HG02588 (cell line): ENCODE data around the gene STIM1.

Experiments used
- ATAC-seq: cut with Tn5 transposase; IDR thresholded peaks from one replicate; pipeline ENCODE4 v1.9.1; 2021; ENCODE audit warnings: mild to moderate bottlenecking, moderate library complexity; ENCODE audit not compliant: unreplicated experiment

Gene STIM1

DNA sequence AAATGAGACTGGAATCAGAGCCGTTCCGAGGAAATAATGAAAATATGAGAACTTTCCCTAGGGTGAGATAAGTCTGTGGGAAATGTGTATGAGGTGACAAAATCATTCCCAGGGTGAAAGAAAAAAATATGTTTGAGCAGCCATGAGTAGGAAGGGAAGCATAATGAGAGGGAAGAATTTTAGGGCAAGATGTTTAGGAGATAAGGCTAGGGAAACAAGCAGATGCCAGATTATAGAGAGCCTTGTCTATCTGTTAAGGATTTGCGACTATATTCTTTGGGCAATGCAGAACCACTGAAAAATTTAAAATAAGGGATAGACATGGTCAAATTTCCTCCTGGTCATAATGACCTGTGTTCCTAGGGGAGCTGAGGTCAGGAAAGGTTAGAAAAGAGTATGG lies 54.4 kb downstream of the STIM1 start:
- no peak for ATAC-seq

DNA sequence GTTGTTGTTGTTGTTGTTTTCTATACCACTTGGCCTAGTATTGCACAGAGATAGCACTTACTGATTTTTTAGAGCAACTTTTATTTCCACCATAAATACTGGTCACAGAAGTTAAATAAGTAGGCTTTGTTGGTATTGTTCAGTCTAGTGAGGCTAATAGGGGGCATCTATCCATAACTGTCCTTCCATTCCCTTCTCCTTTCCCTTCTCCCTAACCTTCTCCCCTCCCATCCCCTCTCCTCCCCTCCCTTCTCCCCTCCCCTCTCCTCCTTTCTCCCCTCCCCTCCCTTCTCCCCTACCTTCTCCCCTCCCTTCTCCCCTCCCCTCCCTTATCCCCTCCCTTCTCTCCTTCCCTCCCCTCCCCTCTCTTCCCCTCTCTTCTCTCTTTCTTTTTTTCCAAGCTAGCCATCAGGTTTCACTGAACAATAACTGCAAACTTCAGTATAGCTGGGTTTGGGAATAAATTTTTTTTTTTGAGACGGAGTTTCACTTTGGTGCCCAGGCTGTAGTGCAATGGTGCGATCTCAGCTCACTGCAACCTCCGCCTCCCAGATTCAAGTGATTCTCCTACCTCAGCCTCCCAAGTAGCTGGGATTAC lies 56.5 kb downstream of the STIM1 start:
- ATAC-seq, result no peak

GRCh38 chr11:3913921-3914320 lies 58.5 kb downstream of the STIM1 start:
- ATAC-seq, result no peak

DNA sequence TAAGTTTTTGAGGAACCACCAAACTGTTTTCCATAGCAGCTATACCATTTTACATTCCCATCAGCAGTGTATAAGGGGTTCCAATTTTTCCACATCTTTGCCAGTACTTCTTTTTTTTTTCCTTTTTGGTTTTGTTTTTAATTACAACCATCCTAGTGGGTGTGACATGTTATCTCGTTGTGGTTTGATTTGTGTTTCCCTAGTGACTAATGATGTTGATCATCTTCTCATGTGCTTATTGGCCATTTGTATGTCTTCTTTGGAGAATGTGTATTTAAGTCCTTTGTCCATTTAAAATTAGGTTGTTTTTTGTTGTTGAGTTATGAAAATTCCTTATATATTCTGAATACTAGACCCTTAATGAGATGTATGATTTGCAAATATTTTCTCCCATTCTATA lies 59.3 kb downstream of the STIM1 start:
- ATAC-seq, result no peak

DNA sequence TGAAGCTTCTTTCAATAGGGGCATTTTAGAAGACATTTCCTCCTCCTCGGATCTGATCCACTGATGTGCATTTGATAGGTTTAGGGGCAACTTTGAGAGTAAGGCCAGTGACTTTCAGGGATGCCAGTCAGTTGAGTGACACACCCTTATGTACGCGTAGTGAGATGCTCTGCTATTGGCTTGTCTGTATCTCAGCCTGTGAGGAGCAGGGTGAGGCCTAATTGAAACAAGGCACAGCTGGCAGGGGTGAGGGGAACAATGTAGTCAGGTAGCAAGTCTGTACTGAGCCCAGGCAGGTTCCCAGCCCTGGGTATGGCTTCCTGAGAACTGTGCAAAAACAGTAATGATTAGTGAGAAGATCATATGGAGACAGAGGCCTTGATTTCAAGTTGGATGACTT lies 61.5 kb downstream of the STIM1 start:
- ATAC-seq, result no peak

DNA sequence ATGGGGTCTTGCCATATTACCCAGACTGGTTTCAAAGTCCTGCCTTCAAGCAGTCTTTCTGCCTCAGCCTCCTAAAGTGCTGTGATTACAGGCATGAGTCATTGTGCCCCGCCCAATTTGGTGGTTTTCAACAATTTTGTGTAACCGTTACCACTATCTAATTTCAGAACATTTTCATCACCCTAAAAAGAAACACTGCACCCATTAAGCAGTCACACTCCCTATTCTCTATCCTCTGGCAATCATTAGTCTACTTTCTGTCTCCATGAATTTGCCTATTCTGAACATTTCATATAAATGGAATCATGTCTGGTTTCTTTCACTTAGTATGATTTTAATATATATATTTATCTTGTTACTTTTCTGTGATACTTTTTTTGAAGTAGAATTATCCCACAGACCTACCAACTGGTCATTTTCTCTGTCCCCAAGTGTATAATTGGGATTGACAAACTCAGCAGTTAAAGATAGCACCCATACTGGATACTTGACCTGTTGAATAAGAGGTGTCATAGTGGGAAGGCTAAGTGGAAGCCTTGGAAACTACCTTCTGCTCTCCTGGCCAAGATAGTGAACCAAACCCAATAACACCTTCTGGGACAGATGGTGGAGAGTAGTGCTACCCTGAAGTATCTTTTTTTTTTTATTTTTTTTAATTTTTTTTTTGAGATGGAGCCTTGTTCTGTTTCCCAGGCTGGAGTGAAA lies 64.8 kb downstream of the STIM1 start:
- ATAC-seq, result peak; percentile 58

GRCh38 chr11:3922056-3922455 lies 66.6 kb downstream of the STIM1 start:
- ATAC-seq, result no peak

DNA sequence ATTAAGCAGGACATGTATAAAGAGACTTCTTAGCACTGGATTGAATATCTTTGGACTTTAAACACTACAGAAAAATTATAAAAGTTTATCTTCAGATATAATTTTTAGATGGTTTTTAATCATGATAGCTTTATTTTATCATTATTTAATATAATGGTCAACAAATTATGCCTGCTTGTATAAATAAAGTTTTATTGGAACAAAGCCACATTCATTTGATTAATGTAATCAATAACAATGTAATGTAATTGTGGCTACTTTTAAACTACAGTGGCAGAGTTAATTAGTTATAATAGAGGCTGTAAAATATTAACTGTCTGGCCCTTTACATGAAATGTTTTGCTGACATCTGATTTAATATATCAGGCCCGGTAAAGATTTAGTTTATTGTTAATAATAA lies 70.0 kb downstream of the STIM1 start:
- ATAC-seq, result no peak

DNA sequence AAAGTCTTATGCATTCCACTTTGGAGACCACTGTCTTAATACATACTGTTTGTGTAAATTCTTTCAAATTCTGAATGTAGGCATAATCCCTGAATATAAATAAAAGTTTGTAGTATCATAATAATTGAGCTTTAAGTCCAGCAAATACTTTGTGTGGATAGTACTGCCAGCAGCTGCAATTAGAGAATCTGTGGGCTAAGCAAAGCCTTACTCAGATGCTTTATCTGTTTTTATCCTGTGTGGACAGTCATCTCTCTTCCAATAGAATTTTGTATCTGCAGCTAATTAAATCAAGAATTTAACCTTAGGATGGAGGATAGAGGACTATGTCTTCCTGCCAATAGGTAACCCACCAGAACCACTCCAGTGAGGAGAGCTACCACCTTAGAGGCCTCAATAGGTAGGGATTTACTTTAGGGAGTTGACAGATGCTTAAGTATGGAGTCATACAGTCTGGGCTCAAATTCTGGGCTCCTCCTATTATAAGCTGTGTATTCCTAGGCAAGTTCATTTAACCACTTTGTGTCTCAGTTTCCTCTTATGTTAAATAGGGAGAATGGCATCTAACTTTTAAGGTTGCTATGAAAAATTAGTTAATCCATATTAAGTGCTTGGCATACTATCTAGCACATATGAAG lies 71.1 kb downstream of the STIM1 start:
- no peak for ATAC-seq

DNA sequence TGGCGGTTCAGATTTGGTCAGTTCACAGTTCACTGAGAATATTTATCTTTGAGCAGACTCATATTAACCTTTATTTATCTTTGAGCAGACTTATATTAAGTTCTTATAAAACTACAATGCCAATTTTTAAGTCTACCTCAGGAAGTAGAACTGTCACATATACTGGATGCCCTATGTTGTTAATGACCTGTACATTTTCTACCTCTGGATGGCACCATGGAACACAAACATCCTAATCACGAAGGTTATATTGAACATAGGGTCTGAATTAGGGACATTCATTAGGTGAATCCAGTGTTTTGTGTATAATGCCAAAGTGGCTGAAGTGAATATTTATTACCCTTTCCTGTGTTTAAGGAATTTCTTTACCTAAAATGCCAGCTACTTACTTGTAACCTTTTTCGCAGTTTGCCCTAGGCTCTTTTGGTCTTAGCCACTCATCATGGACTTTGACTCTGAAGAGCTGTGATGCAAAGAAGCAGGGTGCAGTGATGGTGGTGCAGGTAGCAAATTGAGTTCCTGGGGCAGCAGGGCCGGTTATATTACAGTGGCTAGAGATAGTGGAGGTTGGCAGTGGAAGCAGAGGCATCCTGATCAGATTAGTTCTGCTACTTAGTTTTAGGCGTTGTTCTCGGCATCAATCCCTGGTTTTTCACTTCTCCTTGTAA lies 71.8 kb downstream of the STIM1 start:
- ATAC-seq, result no peak

- no peak for ATAC-seq
These were observed 73.8 kb downstream of the STIM1 start for GRCh38 chr11:3929232-3929631.

- ATAC-seq, result no peak
These were observed 74.2 kb downstream of the STIM1 start for GRCh38 chr11:3929649-3930048.

DNA sequence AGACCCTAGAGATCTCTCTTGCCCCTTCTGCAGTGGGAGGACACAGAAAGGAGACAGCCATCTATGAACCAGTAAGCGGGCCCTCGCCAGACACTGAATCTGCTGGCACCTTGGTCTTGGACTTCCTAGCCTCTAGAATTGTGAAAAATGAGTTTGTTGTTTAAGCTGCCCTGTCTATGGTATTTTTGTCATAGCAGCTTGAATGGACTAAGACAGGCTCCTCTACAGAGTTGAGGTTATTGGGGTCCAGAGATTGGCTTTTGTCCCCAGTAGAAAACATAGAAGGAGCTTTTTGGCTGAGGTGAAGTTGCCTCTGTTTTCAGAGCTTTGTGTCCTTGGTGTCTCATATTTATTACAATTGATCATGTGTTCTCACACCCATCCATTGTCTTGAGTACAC lies 77.2 kb downstream of the STIM1 start:
- no peak for ATAC-seq

DNA sequence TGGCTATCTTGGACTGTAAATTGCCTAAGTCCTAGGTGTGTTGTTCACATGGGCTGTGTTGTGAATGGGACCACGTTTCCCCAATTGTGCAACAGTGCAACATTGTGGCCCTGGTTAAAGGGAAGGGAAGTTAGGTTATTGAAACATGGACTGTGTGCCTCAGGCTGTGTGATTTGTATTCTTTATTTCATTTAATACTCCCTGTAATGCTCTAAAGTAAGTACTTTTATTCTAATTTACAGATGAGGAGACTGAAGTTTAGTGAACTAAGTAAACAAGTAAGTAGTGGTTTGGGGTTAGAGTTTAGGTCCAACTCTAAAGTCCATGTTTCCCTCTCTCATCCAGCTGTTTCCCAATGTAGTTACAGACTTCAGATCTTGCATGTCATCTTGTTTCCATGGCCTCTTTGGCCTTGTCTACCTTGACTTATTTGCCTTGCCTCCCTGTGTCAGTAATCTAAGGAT lies 77.7 kb downstream of the STIM1 start:
- ATAC-seq, result no peak

- no peak for ATAC-seq
These were observed 79.2 kb downstream of the STIM1 start for GRCh38 chr11:3934658-3935057.

DNA sequence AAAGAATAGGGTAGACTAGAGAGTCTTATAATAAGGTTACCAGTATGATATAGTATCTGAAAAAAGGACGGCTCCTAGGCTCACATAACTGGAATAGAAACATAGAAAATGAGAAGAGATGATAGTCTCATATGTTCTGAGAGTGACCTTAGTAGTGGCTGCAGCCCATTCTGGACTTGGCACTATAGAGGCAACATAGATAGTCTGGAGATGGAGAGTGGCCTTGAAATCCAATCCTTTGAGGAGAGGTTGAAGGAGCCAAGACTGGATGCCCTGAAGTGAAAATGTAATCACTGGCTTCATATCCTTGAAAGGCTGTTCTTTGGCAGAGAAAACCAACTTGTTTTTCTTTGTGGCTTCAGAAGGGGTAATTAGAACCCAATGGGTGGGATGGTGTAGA lies 81.1 kb downstream of the STIM1 start:
- no peak for ATAC-seq

DNA sequence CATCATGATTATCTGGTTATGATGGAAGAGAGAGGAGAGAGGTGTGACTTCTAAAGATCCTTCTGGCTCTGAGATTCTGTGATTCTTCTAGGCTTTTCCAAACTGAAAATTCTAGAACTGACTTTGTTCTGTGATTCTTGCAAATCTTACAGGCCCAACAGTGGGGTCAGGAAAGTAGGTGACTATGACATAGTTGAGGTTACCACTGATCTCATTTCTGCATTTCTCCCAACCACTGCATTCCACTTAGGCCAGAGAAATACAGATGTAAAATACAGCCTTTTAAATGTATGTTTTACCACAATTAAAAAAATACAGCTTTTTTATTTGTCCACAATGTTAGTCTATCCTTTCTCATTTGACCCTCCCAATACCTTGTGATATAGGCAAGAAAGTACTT lies 83.7 kb downstream of the STIM1 start:
- ATAC-seq, result no peak

GRCh38 chr11:3939651-3940190 lies 84.3 kb downstream of the STIM1 start:
- ATAC-seq, result no peak

DNA sequence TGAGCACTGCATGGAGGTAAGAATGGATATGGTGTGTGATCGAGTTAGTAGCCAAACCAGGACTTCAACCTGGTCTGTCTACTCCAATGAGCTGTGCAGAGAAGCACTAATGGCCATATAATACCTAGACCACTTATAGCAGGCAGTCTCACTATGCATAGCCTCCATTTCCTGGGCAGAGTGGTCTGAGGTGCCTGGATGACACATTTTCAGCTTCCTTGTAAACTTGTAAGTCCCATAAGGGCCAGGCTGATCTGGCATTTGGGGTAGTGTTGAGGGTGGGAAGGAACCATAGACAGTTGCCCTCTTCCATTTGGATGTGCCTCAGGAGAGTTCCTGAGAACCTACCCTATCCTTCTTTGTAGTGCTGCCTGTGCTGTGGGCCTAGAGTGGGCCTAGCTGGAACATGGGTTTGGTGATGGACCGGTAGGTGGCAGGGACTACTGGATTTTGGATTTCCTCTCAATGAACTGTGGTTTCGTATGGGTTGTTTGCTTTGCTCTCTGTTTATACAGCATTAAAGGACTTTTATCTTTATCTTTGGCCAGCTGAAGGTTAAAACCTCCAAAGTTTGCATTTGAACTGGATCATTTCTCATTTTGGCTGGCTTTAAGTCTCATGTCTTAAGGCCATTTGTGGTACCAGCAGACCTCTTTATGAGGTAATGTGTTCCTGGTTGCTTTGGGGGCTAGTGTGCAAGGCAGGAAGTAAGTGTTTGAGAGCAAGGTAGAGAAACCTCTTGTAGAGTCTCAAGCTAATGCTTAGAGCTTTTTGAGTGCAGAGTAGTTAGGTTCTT lies 86.9 kb downstream of the STIM1 start:
- ATAC-seq, result no peak

DNA sequence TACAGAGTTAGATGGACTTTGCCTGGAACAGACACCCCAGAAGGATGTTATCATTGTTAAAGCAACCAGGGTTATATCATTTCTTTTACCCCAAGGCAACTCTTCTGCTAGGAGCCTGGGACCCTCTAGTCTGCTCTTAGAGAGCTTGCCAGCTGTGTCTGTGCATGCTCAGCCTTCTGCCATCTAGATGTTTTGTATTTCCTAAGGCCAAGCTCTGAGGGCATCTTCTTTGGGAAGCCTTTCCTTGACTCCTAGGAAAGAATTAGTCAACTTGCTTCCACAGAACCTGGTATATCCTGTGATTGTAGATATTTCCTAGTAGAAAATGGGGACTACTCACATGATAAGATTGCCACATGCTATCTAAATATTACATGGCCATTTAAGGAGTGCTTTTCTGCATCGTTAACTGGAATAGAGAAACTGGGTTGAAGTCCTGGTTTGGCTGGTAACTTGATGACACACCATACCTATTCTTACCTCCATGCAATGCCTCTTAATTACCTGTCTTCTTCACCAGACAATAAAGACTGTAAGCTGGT lies 87.6 kb downstream of the STIM1 start:
- no peak for ATAC-seq
